ENCODE data around the gene LGALS3.

Gene LGALS3

DNA sequence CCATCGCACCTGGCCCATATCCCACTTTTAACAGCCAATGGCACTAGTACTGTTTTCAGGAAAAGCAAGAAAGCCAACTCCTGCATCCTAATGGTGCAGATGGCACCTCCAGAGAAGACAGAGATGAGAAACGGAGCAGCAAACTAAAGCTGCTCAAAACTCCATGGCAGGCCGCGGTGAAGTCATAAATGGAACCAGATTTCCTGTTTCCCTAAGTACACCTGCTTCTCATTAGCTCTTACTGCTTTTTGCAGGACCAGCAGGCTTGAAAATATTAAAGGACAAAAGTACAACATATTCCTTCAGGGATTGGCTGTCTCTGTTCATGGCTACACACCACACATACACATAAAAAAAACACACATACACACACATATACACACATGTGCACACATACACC, 36.7 kb upstream of the LGALS3 start:
- Mint-ChIP-seq H3K4me3 (no peak overlapping the region), H3K36me3 (ENCODE audit: low read depth) (no peaks in the 10 kb centered on the region), H3K4me1 (peaks cover 11% of the 10 kb centered on the region), H3K27ac (peak overlapping the region; percentile 0 to 74 (median 73)), H3K27me3 (ENCODE audit: low read depth) (peaks cover 4% of the 10 kb centered on the region), H3K9me3 (no peaks in the 10 kb centered on the region)
- TF ChIP-seq, protein P1, sequence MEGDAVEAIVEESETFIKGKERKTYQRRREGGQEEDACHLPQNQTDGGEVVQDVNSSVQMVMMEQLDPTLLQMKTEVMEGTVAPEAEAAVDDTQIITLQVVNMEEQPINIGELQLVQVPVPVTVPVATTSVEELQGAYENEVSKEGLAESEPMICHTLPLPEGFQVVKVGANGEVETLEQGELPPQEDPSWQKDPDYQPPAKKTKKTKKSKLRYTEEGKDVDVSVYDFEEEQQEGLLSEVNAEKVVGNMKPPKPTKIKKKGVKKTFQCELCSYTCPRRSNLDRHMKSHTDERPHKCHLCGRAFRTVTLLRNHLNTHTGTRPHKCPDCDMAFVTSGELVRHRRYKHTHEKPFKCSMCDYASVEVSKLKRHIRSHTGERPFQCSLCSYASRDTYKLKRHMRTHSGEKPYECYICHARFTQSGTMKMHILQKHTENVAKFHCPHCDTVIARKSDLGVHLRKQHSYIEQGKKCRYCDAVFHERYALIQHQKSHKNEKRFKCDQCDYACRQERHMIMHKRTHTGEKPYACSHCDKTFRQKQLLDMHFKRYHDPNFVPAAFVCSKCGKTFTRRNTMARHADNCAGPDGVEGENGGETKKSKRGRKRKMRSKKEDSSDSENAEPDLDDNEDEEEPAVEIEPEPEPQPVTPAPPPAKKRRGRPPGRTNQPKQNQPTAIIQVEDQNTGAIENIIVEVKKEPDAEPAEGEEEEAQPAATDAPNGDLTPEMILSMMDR (IDR thresholded peaks at IDR 0.05; ENCODE audit: unreplicated experiment in 3 of 3): no peak

DNA sequence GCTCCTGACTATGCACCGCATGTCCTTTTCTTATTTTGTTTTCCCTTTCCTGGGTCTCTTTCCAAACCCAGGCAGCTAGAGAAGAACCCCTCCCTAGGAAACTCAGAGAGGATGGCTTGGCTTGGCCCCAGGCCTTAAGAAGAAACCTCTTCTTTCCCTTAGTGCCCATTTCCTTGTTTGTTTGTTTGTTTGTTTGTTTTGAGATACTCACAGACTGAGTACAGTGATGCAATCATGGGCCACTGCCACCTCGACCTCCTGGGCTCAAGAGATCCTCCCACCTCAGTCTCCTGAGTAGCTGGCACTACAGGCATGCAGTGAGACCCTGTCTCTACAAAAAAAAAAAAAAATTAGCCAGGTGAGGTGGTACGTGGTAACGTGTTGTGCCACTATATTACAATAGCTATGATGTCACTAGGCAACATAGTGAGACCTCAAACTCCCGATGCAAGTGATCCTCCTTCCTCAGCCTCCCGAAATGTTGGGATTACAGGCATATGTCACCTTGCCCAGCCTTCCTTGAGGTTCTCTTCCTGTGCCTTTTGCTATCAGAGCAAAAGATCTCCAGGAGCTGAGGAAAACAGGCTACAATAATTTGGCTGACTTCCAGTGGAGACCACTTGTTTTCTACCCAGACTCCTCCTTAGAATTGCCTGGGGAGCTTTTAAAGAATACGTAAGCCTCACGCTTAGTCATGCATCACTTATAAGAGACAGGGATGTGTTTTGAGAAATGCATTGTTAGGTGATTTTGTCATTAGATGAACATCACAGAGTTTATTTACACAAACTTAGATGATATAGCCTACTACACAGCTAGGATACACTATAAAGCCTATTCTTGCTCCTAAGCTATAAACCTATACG, 34.5 kb upstream of the LGALS3 start:
- Mint-ChIP-seq H3K27ac (no peak overlapping the region), H3K4me3 (no peak overlapping the region), H3K4me1 (peaks cover 14% of the 10 kb centered on the region), H3K36me3 (ENCODE audit: low read depth) (no peaks in the 10 kb centered on the region), H3K9me3 (no peaks in the 10 kb centered on the region), H3K27me3 (ENCODE audit: low read depth) (peaks cover 4% of the 10 kb centered on the region)
- TF ChIP-seq, protein P1 (IDR thresholded peaks at IDR 0.05; ENCODE audit: unreplicated experiment in 3 of 3): no peak

DNA sequence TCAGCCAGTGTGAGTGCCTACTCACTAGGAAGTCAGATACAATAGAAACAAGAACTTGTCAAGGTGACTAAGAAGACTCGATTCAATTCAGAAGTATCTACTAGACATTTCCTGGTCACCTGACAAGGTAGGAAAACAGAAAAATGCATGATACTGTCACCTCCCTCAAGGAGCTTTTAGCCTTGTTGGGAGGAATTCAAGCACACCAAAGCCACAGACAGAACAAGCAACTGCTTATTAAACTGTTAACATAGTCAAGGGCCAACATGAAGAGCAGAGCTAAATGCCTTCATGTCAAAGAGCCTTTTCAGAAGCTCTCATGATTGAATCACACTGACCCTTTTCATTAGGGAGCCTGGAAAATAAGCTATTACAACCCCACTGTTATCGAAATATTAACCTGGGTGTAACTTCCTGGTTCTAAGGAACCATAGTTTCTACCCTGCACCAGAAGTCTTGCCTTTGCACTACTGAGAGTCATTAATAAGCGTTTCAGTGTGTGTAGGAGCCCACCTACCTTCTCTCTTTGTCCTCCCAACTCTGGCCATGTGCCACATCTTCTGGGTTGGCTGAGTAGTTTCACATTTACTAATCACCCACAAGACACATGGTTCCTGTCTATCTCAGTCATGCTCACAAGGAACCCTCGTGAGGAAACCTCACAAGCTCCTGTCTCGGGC, 31.0 kb upstream of the LGALS3 start:
- no peak overlapping the region for H3K4me3 Mint-ChIP-seq
- peaks cover 34% of the 10 kb centered on the region for H3K4me1 Mint-ChIP-seq
- H3K27me3 Mint-ChIP-seq (ENCODE audit: low read depth): peaks cover 4% of the 10 kb centered on the region
- H3K9me3 Mint-ChIP-seq: no peaks in the 10 kb centered on the region
- peak overlapping the region in 1 of 3 experiments; percentile 10 for H3K27ac Mint-ChIP-seq
- TF ChIP-seq, protein P1 (IDR thresholded peaks at IDR 0.05; ENCODE audit: unreplicated experiment in 3 of 3): no peak
- no peaks in the 10 kb centered on the region for H3K36me3 Mint-ChIP-seq (ENCODE audit: low read depth)

DNA sequence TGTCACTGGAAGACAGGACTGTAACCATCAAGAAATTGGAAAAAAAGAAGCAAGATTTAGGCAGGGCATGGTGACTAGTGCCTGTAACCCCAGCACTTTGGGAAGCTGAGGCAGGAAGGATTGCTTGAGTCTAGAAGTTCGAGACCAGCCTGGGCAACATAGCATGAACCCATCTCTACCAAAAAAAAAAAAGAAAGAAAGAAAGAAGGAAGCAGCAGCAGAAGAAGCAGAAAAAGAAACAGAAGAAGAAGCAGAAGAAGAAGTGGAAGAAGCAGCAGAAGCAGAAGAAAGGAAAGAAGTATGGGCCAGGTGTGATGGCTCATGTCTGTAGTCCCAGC, 30.5 kb upstream of the LGALS3 start:
- Mint-ChIP-seq H3K4me1 (peaks cover 39% of the 10 kb centered on the region), H3K4me3 (no peak overlapping the region), H3K27me3 (ENCODE audit: low read depth) (peaks cover 4% of the 10 kb centered on the region), H3K9me3 (no peaks in the 10 kb centered on the region), H3K27ac (peak overlapping the region in 1 of 3 experiments; percentile 10), H3K36me3 (ENCODE audit: low read depth) (no peaks in the 10 kb centered on the region)
- TF ChIP-seq, protein P1 (IDR thresholded peaks at IDR 0.05; ENCODE audit: unreplicated experiment in 3 of 3): no peak

DNA sequence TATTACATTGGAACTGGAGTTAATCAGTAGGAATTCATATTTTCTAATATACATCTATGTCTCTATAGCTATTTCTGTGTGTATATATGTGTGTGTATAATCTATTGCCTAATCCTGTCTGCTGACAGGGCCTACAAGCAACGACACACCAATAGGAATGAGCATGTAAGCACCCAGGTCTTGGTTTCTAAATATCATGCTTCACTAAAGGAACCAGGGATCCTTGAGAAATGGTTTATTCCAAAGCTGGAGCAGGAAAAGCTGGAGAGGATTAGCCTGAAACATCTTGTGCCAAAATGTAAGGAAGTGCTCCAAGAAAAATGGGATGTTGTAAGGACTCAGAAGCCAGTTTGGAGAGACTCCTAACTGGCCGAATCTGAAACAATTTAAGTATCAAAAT, 29.3 kb upstream of the LGALS3 start:
- TF ChIP-seq, protein P1 (IDR thresholded peaks at IDR 0.05; ENCODE audit: unreplicated experiment in 3 of 3): no peak
- peaks cover 47% of the 10 kb centered on the region for H3K4me1 Mint-ChIP-seq
- H3K4me3 Mint-ChIP-seq: no peak overlapping the region
- H3K9me3 Mint-ChIP-seq: peaks cover 6% of the 10 kb centered on the region
- peaks cover 4% of the 10 kb centered on the region for H3K27me3 Mint-ChIP-seq (ENCODE audit: low read depth)
- H3K36me3 Mint-ChIP-seq (ENCODE audit: low read depth): no peaks in the 10 kb centered on the region
- H3K27ac Mint-ChIP-seq: peak overlapping the region in 2 of 3 experiments; percentile 82 to 89
